ENCODE results near the gene BCAS3. TPM values are rescaled to one million over a fixed set of nuclear protein-coding genes. Genes with fewer than 3 reads are reported as not detected.

The BCAS3 gene
- polyA plus RNA-seq, 3 donors = 10.3 to 19.1 (median 14.7) TPM

DNA sequence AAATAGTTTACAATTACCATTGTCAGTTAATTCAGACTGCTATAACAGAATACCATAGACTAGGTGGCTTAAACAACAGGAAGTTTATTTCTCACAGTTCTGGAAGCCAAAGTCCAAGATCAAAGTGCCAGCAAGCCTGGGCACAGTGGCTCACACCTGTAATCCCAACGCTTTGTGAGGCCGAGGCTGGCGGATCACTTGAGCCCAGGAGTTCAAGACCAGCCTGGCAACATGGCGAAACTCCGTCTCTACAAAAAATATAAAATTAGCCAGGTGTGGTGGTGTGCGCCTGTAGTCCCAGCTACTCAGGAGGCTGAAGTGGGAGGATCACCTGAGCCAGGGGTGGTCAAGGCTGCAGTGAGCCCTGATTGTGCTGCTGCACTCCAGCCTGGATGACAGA is 650.7 kb downstream of the BCAS3 start:
- Histone ChIP-seq H3K27me3 (ENCODE audit: control insufficient read depth in 2 of 2, insufficient read depth in 2 of 2, low read length in 2 of 2) (no peaks in the 10 kb centered on the region), H3K9me3 (replicated peaks in 1 of 2; ENCODE audit: control insufficient read depth in 1 of 2, insufficient read depth in 1 of 2, low read length in 2 of 2) (no peaks in the 10 kb centered on the region), H3K4me2 (replicated peaks; ENCODE audit: extremely low read depth, low read length, poor library complexity, severe bottlenecking) (no peak overlapping the region), H2AFZ (ENCODE audit: insufficient read depth, low read depth, low read length, poor library complexity, severe bottlenecking) (no peak overlapping the region), H3K4me1 (ENCODE audit: control insufficient read depth in 1 of 2, insufficient read depth in 2 of 2, low read length in 2 of 2) (no peaks in the 10 kb centered on the region), H3K4me3 (replicated peaks in 1 of 3; ENCODE audit: low read depth in 2 of 3, low read length in 3 of 3) (no peak overlapping the region), H3K36me3 (replicated peaks in 1 of 2; ENCODE audit: control insufficient read depth in 1 of 2, insufficient read depth in 2 of 2, low read length in 2 of 2) (no peaks in the 10 kb centered on the region), H4K20me1 (ENCODE audit: insufficient read depth, low read length) (no peaks in the 10 kb centered on the region), H3K79me2 (ENCODE audit: insufficient read depth, low read length) (no peaks in the 10 kb centered on the region), H3K9ac (ENCODE audit: insufficient read depth, low read length, poor library complexity, severe bottlenecking) (no peak overlapping the region), H3K27ac (ENCODE audit: low read depth in 1 of 2, low read length in 2 of 2) (no peak overlapping the region)
- 97% methylated on average over 6 of the region's 6 CpGs for WGBS (ENCODE audit: insufficient coverage)
- Mint-ChIP-seq H3K36me3 (no peaks in the 10 kb centered on the region), H3K4me1 (peaks cover 4% of the 10 kb centered on the region), H3K27ac (no peak overlapping the region), H3K9me3 (no peaks in the 10 kb centered on the region), H3K4me3 (no peak overlapping the region), H3K27me3 (ENCODE audit: low read depth in 3 of 3) (no peaks in the 10 kb centered on the region)
- TF ChIP-seq, protein P1, sequence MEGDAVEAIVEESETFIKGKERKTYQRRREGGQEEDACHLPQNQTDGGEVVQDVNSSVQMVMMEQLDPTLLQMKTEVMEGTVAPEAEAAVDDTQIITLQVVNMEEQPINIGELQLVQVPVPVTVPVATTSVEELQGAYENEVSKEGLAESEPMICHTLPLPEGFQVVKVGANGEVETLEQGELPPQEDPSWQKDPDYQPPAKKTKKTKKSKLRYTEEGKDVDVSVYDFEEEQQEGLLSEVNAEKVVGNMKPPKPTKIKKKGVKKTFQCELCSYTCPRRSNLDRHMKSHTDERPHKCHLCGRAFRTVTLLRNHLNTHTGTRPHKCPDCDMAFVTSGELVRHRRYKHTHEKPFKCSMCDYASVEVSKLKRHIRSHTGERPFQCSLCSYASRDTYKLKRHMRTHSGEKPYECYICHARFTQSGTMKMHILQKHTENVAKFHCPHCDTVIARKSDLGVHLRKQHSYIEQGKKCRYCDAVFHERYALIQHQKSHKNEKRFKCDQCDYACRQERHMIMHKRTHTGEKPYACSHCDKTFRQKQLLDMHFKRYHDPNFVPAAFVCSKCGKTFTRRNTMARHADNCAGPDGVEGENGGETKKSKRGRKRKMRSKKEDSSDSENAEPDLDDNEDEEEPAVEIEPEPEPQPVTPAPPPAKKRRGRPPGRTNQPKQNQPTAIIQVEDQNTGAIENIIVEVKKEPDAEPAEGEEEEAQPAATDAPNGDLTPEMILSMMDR (IDR thresholded peaks at IDR 0.05) = no peak
- no peak for DNase-seq
- intact Hi-C loops (cut with micrococcal nuclease) = no loop called here

DNA sequence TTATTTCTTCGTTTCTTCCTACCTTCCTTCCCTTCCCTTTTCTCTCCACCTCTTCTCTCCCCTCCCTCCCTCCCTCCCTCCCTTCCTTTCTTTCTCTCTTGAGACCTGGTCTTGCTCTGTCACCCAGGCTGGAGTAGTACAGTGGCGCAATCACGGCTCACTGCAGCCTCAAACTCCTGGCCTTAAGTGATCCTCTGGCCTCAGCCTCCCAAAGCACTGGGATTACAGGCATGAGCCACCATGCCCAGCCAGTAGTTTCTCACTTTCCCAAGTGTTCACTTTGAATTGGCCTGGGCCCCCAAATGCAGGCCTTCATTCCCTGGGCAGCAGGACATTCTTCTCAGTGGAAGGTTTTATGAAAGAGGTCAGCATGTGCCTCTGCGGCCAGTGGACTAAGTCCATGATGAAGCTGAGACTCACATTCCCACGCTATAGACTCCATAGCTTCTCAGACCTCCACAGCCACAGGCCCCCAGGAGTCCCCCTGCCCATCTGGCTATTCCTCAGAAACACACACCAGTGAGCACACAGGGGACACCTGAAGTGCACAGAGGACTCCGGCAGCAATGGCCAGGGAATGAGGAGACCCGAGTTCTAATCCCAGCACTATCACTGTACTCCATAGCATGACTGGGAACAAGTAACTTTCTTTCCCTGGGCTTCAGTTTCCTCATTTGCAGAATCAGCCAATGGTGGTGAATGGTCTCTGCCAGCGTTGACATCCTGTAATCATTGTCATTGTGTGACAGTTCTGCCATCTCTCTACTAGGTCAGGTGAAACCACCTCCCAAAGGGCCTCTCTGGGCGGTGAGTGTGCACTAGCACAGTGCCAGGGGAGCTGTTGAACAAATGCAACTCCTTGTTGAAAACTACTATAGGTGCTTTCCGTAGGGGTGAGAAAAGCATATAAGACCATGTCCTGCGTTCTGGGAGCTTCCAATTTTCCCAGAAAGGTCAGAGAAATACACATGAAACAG is 652.8 kb downstream of the BCAS3 start:
- 95% methylated on average over 7 of the region's 11 CpGs for WGBS (ENCODE audit: insufficient coverage)
- Histone ChIP-seq H2AFZ (ENCODE audit: insufficient read depth, low read depth, low read length, poor library complexity, severe bottlenecking) (no peak overlapping the region), H3K27me3 (ENCODE audit: control insufficient read depth in 2 of 2, insufficient read depth in 2 of 2, low read length in 2 of 2) (no peaks in the 10 kb centered on the region), H3K4me1 (ENCODE audit: control insufficient read depth in 1 of 2, insufficient read depth in 2 of 2, low read length in 2 of 2) (no peaks in the 10 kb centered on the region), H3K9ac (ENCODE audit: insufficient read depth, low read length, poor library complexity, severe bottlenecking) (no peak overlapping the region), H3K79me2 (ENCODE audit: insufficient read depth, low read length) (no peaks in the 10 kb centered on the region), H3K36me3 (replicated peaks in 1 of 2; ENCODE audit: control insufficient read depth in 1 of 2, insufficient read depth in 2 of 2, low read length in 2 of 2) (no peaks in the 10 kb centered on the region), H4K20me1 (ENCODE audit: insufficient read depth, low read length) (no peaks in the 10 kb centered on the region), H3K9me3 (replicated peaks in 1 of 2; ENCODE audit: control insufficient read depth in 1 of 2, insufficient read depth in 1 of 2, low read length in 2 of 2) (no peaks in the 10 kb centered on the region), H3K27ac (ENCODE audit: low read depth in 1 of 2, low read length in 2 of 2) (no peak overlapping the region), H3K4me2 (replicated peaks; ENCODE audit: extremely low read depth, low read length, poor library complexity, severe bottlenecking) (no peak overlapping the region), H3K4me3 (replicated peaks in 1 of 3; ENCODE audit: low read depth in 2 of 3, low read length in 3 of 3) (no peak overlapping the region)
- TF ChIP-seq, protein P1 (IDR thresholded peaks at IDR 0.05) = no peak
- Mint-ChIP-seq H3K9me3 (no peaks in the 10 kb centered on the region), H3K27ac (no peak overlapping the region), H3K4me3 (no peak overlapping the region), H3K36me3 (no peaks in the 10 kb centered on the region), H3K27me3 (ENCODE audit: low read depth in 3 of 3) (peaks cover 0 to 2% (median 0%) of the 10 kb centered on the region in 3 donors), H3K4me1 (peaks cover 3% of the 10 kb centered on the region)
- intact Hi-C loops (cut with micrococcal nuclease) = no loop called here
- DNase-seq = no peak

Measured in CD14-positive monocyte (primary cell).